Astrocyte (in vitro differentiated cells and primary cell): ENCODE results near the gene CDC45.

Experiments
- CTCF ChIP-seq: IDR thresholded peaks from 2 replicates; pipeline ENCODE4 v1.5.1; 2011; ENCODE audit warnings: low read depth, mild to moderate bottlenecking, inconsistent platforms, low read length, moderate library complexity; ENCODE audit not compliant: insufficient read depth
- EZH2 ChIP-seq: IDR thresholded peaks from 2 replicates; pipeline ENCODE4 v1.6.1; 2012; ENCODE audit warnings: mild to moderate bottlenecking, low read length, inconsistent platforms; ENCODE audit not compliant: insufficient read depth

DNA sequence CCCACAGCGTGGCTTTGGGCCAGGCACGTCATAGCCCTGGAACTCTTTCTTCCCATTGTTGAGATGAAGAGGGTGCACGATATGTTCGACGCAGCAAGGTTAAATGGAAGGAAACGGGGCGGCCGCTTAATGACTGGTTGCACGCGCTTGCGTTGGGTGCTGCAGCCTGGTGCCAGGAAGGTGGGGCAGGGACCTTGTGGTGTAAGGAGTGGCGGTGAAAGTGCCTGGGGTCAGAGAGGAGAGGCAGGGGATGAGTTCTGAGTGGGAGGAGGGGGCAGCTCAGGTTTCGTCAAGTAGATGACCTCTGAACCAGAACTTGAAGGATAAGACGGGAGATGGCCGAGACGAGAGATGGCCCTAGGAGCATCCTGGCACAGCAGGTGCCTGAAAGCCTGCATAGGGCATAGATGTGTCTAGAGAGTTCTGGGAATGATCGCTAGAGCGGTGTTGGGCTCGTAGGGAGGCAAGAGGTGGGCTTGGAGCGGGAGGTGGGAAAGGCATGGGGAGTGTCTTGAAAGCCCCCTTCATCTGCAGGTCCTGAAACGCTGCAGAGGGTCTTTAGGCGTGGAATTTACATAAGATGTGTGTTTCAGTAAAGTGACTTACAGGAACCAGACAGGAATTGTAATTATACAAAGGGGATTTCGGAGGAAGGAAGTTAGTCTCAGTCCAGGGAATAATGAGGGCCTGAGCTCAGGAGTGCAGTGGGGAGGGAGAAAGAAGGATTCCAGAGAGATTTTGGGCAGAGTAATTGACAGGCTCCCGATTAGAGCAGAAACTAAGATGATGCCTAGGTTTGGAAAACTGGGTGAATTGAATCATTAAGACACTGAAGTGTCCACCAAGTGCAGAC lies 87.7 kb downstream of the CDC45 start:
- TF ChIP-seq CTCF = no peak
- TF ChIP-seq EZH2 = no peak
